WTC11 (cell line): Measurements from ENCODE around the gene MBNL1. TPM values are rescaled to one million over a fixed set of nuclear protein-coding genes. Genes with fewer than 3 reads are reported as not detected.

Source experiments
- ATAC-seq: fragments of 200-7000 bp; cut with Tn5 transposase; 2 replicates; pipeline ENCODE4 v1.10.0; 2021; ENCODE audit warnings: mild to moderate bottlenecking, moderate library complexity
- CTCF ChIA-PET: fragments of 300-600 bp; sonication (Branson Sonifier 250); formaldehyde crosslinking; loops from one replicate; lab custom pipeline; 2021; ENCODE audit warnings: antibody characterized with exemption; lab: Charles Lee
- POLR2A ChIA-PET: fragments of 350-600 bp; sonication (Branson Sonifier 250); formaldehyde crosslinking; loops from one replicate; lab custom pipeline; 2021; ENCODE audit warnings: antibody characterized with exemption; lab: Charles Lee
- DNase-seq: peaks from one replicate; pipeline ENCODE4 v3.0.0; 2021; ENCODE audit warnings: low spot score
- H3K27ac Mint-ChIP-seq: 2 replicates; pipeline ENCODE4 v1.8.0; 2021; ENCODE audit warnings: mixed read lengths
- H3K27me3 Mint-ChIP-seq: 2 replicates; pipeline ENCODE4 v1.8.0; 2021; ENCODE audit warnings: low read depth, mild to moderate bottlenecking, moderate library complexity, mixed read lengths
- H3K36me3 Mint-ChIP-seq: 2 replicates; pipeline ENCODE4 v1.8.0; 2021; ENCODE audit warnings: mixed read lengths
- H3K4me1 Mint-ChIP-seq: 2 replicates; pipeline ENCODE4 v1.8.0; 2022; ENCODE audit warnings: mixed read lengths
- H3K4me3 Mint-ChIP-seq: 2 replicates; pipeline ENCODE4 v1.8.0; 2021; ENCODE audit warnings: mild to moderate bottlenecking, moderate library complexity, mixed read lengths
- H3K9me3 Mint-ChIP-seq: 2 replicates; pipeline ENCODE4 v1.8.0; 2021; ENCODE audit warnings: mixed read lengths
- AFF4 ChIP-seq: sonication (generic); formaldehyde crosslinking; IDR thresholded peaks from 2 replicates; pipeline ENCODE4 v1.8.1; 2023; ENCODE audit warnings: mild to moderate bottlenecking, missing genetic modification reagents, borderline replicate concordance
- E2F5 ChIP-seq: sonication (generic); formaldehyde crosslinking; IDR thresholded peaks from 2 replicates; pipeline ENCODE4 v1.8.1; 2022; ENCODE audit warnings: mild to moderate bottlenecking, moderate library complexity, missing genetic modification reagents
- ELF4 ChIP-seq: sonication (generic); formaldehyde crosslinking; IDR thresholded peaks from 2 replicates; pipeline ENCODE4 v1.8.1; 2022; ENCODE audit warnings: low read depth, mild to moderate bottlenecking, moderate library complexity, missing genetic modification reagents
- ERG ChIP-seq: fragments of 250-450 bp; sonication (Bioruptor Pico); IDR thresholded peaks from 2 replicates; pipeline ENCODE4 v1.8.0; 2021; ENCODE audit warnings: mild to moderate bottlenecking
- ETV6 ChIP-seq: sonication (generic); formaldehyde crosslinking; IDR thresholded peaks from 2 replicates; pipeline ENCODE4 v1.8.1; 2022; ENCODE audit warnings: mild to moderate bottlenecking, missing genetic modification reagents
- FOXJ3 ChIP-seq: sonication (generic); formaldehyde crosslinking; IDR thresholded peaks from 2 replicates; pipeline ENCODE4 v1.9.0; 2021; ENCODE audit warnings: missing genetic modification reagents, mild to moderate bottlenecking, borderline replicate concordance
- FOXP1 ChIP-seq: sonication (generic); formaldehyde crosslinking; IDR thresholded peaks from 2 replicates; pipeline ENCODE4 v1.8.0; 2022; ENCODE audit warnings: missing genetic modification reagents, mild to moderate bottlenecking, moderate library complexity, borderline replicate concordance
- KAT7 ChIP-seq: sonication (generic); formaldehyde crosslinking; IDR thresholded peaks from 2 replicates; pipeline ENCODE4 v1.8.1; 2023; ENCODE audit warnings: missing genetic modification reagents, mild to moderate bottlenecking, borderline replicate concordance
- MAX ChIP-seq: sonication (generic); formaldehyde crosslinking; IDR thresholded peaks from 2 replicates; pipeline ENCODE4 v1.8.0; 2022; ENCODE audit warnings: mild to moderate bottlenecking, missing genetic modification reagents
- PRRX2 ChIP-seq: fragments of 250-450 bp; sonication (Bioruptor Pico); IDR thresholded peaks from 2 replicates; pipeline ENCODE4 v1.8.0; 2021; ENCODE audit warnings: mild to moderate bottlenecking
- RELA ChIP-seq: sonication (generic); formaldehyde crosslinking; IDR thresholded peaks from 2 replicates; pipeline ENCODE4 v1.8.1; 2022; ENCODE audit warnings: missing genetic modification reagents, mild to moderate bottlenecking, borderline replicate concordance
- SOX15 ChIP-seq: fragments of 250-450 bp; sonication (Bioruptor Pico); IDR thresholded peaks from 2 replicates; pipeline ENCODE4 v1.9.0; 2021; ENCODE audit warnings: mild to moderate bottlenecking
- TEAD1 ChIP-seq: sonication (generic); formaldehyde crosslinking; IDR thresholded peaks from 2 replicates; pipeline ENCODE4 v1.8.0; 2022; ENCODE audit warnings: mild to moderate bottlenecking, missing genetic modification reagents
- USF1 ChIP-seq: sonication (generic); formaldehyde crosslinking; IDR thresholded peaks from 2 replicates; pipeline ENCODE4 v1.8.0; 2022; ENCODE audit warnings: mild to moderate bottlenecking, missing genetic modification reagents
- ZBTB21 ChIP-seq: sonication (generic); formaldehyde crosslinking; IDR thresholded peaks from 2 replicates; pipeline ENCODE4 v1.8.1; 2023; ENCODE audit warnings: mild to moderate bottlenecking, missing genetic modification reagents, borderline replicate concordance
- ZNF138 ChIP-seq: sonication (generic); formaldehyde crosslinking; conservative IDR thresholded peaks from 2 replicates; pipeline ENCODE4 v1.8.1; 2022; ENCODE audit warnings: mild to moderate bottlenecking, moderate library complexity, missing genetic modification reagents
- ZNF219 ChIP-seq: sonication (generic); formaldehyde crosslinking; IDR thresholded peaks from 2 replicates; pipeline ENCODE4 v1.8.0; 2023; ENCODE audit warnings: missing genetic modification reagents, mild to moderate bottlenecking, borderline replicate concordance
- ZSCAN18 ChIP-seq: fragments of 250-450 bp; sonication (Bioruptor Pico); IDR thresholded peaks from 2 replicates; pipeline ENCODE4 v2.1.2; 2022; ENCODE audit warnings: mild to moderate bottlenecking, moderate library complexity
- total RNA-seq: library from RNA; stranded (reverse); gene quantifications from 3 replicates; pipeline ENCODE4 v1.2.3, GENCODE V29; 2021
- TF ChIP-seq, protein P1 (sequence below): sonication (generic); formaldehyde crosslinking; IDR thresholded peaks from 2 replicates; pipeline ENCODE4 v1.8.0; 2023; ENCODE audit warnings: mild to moderate bottlenecking, missing genetic modification reagents
- TF ChIP-seq, protein P2 (sequence below): sonication (generic); formaldehyde crosslinking; IDR thresholded peaks from 2 replicates; pipeline ENCODE4 v1.8.1; 2023; ENCODE audit warnings: mild to moderate bottlenecking, moderate library complexity, missing genetic modification reagents

The MBNL1 gene
- total RNA-seq, 1 experiment from 2014 or later: 20.4 TPM

- no peak for DNase-seq
- POLR2A ChIA-PET: interaction anchor here (0.6 kb wide), 1 partner anchor 11 kb away, joined by 4 read pairs; no protein-coding TSS in a partner anchor
- Mint-ChIP-seq H3K36me3 (no peaks in the 10 kb centered on the region; the same call in 1 of the 2 replicates), H3K4me3 (no peak overlapping the region), H3K9me3 (no peaks in the 10 kb centered on the region)
- TF ChIP-seq ZBTB21 (CRISPR knock-in tag): no peak
- TF ChIP-seq KAT7 (CRISPR knock-in tag): no peak
- TF ChIP-seq FOXP1 (CRISPR knock-in tag): no peak
- no peak for TF ChIP-seq FOXJ3
- no peak for TF ChIP-seq ERG (CRISPR knock-in tag)
- TF ChIP-seq TEAD1 (CRISPR knock-in tag): no peak
- TF ChIP-seq SOX15 (CRISPR knock-in tag): no peak
- no peak for TF ChIP-seq ELF4 (CRISPR knock-in tag)
- TF ChIP-seq, all 79 proteins: peak for 0
- CTCF ChIA-PET: no interaction called here
- no peak for ATAC-seq
- H3K4me1 Mint-ChIP-seq: peaks cover 48% of the 10 kb centered on the region
- H3K27ac Mint-ChIP-seq: no peak overlapping the region
- H3K27me3 Mint-ChIP-seq: no peaks in the 10 kb centered on the region
Observed at GRCh38 chr3:152309535-152310307, 41.0 kb downstream of the MBNL1 start.

DNA sequence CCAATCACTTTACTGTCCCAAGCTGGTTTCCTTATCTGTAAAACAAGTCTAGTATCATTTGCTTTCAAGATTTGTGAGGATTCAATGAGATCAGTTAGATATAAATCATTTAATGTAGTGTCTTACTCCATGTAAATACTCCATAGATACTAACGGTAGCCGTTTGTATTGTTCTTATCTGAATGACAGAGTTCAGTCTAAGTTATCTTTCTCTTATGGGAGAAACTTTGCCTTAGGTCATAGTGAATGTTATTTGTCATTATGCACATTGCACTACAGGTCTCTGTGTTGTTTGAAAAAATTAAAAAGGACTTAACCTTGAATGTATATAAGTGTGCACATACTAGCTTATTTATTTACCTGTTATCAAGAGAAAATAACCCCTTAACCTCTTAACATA is 44.7 kb downstream of the MBNL1 start:
- peaks cover 25% of the 10 kb centered on the region for H3K4me1 Mint-ChIP-seq
- CTCF ChIA-PET: interaction anchor here (1.1 kb wide), 1 partner anchor 130 kb away, joined by 3 read pairs; no protein-coding TSS in a partner anchor
- no peak overlapping the region for H3K4me3 Mint-ChIP-seq
- H3K27me3 Mint-ChIP-seq: no peaks in the 10 kb centered on the region
- H3K36me3 Mint-ChIP-seq: no peaks in the 10 kb centered on the region; the same call in 1 of the 2 replicates
- no peak overlapping the region for H3K27ac Mint-ChIP-seq
- DNase-seq (no peak), ATAC-seq (no peak)
- H3K9me3 Mint-ChIP-seq: no peaks in the 10 kb centered on the region
- POLR2A ChIA-PET: no interaction called here
- TF ChIP-seq KAT7 (CRISPR knock-in tag) (no peak), RELA (no peak), PRRX2 (CRISPR knock-in tag) (no peak), ETV6 (CRISPR knock-in tag) (no peak), E2F5 (no peak), ZNF138 (no peak), MAX (CRISPR knock-in tag) (no peak), AFF4 (no peak), ZSCAN18 (CRISPR knock-in tag) (no peak), ZNF219 (CRISPR knock-in tag) (no peak), USF1 (no peak)
- TF ChIP-seq, protein P1, sequence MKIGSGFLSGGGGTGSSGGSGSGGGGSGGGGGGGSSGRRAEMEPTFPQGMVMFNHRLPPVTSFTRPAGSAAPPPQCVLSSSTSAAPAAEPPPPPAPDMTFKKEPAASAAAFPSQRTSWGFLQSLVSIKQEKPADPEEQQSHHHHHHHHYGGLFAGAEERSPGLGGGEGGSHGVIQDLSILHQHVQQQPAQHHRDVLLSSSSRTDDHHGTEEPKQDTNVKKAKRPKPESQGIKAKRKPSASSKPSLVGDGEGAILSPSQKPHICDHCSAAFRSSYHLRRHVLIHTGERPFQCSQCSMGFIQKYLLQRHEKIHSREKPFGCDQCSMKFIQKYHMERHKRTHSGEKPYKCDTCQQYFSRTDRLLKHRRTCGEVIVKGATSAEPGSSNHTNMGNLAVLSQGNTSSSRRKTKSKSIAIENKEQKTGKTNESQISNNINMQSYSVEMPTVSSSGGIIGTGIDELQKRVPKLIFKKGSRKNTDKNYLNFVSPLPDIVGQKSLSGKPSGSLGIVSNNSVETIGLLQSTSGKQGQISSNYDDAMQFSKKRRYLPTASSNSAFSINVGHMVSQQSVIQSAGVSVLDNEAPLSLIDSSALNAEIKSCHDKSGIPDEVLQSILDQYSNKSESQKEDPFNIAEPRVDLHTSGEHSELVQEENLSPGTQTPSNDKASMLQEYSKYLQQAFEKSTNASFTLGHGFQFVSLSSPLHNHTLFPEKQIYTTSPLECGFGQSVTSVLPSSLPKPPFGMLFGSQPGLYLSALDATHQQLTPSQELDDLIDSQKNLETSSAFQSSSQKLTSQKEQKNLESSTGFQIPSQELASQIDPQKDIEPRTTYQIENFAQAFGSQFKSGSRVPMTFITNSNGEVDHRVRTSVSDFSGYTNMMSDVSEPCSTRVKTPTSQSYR (CRISPR knock-in tag): no peak
- TF ChIP-seq, protein P2, sequence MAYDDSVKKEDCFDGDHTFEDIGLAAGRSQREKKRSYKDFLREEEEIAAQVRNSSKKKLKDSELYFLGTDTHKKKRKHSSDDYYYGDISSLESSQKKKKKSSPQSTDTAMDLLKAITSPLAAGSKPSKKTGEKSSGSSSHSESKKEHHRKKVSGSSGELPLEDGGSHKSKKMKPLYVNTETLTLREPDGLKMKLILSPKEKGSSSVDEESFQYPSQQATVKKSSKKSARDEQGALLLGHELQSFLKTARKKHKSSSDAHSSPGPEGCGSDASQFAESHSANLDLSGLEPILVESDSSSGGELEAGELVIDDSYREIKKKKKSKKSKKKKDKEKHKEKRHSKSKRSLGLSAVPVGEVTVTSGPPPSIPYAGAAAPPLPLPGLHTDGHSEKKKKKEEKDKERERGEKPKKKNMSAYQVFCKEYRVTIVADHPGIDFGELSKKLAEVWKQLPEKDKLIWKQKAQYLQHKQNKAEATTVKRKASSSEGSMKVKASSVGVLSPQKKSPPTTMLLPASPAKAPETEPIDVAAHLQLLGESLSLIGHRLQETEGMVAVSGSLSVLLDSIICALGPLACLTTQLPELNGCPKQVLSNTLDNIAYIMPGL (CRISPR knock-in tag): no peak
